NOMO-1 treated with dmso at 0.1 percent for 144 hours (cell line): ENCODE data around the gene KRTAP4-3.
"Not testable (repeated sequence)": the region's sequence is repeated elsewhere in the genome, so short reads cannot be mapped to it uniquely, and the experiment has no call there.

Experiments used
- DNase-seq: peaks from one replicate; lab custom pipeline; 2025; ENCODE audit not compliant: unreplicated experiment; lab: John Stamatoyannopoulos, UW

KRTAP4-3 gene

DNA sequence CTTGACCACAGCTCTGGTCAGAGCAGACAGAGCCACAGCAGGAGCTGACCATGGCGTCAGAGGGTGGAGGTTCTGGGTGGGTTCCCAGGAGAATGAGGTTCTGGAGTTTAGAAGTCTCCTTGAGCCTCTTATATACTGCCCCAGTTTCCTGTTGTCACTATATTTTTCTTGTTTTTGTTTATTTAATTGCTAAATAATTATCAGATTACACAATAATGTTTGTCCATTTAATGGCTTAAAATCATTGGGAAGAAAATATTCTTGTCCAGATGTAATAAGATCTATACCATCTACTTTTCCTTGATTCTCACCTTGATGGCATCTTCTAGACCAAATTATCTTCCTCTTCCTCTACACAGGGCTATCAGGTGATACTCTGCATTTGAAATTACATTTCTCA is at the start of gene KRTAP4-3:
TSS of gene KRTAP4-3 (minus strand) at position 101 of the 400 bp plus-strand sequence. CDS start at position 52, 49 bp downstream.
- DNase-seq = no peak

DNA sequence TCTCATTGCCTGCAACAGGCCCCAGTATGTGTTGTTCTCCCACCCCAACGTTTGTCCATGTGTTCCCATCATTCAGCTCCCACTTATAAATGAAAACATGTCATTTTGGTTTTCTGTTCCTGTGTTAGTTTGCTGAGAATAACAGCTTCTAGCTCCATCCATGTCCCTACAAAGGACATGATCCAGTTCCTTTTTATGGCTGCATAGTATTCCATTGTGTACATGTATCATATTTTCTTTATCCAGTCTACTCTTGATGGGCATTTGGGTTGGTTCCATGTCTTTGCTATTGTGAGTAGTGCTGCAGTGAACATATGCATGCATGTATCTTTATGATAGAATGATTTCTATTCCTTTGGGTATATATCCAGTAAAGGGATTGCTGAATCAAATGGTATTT is 47.7 kb upstream of the KRTAP4-3 start:
- no peak for DNase-seq

DNA sequence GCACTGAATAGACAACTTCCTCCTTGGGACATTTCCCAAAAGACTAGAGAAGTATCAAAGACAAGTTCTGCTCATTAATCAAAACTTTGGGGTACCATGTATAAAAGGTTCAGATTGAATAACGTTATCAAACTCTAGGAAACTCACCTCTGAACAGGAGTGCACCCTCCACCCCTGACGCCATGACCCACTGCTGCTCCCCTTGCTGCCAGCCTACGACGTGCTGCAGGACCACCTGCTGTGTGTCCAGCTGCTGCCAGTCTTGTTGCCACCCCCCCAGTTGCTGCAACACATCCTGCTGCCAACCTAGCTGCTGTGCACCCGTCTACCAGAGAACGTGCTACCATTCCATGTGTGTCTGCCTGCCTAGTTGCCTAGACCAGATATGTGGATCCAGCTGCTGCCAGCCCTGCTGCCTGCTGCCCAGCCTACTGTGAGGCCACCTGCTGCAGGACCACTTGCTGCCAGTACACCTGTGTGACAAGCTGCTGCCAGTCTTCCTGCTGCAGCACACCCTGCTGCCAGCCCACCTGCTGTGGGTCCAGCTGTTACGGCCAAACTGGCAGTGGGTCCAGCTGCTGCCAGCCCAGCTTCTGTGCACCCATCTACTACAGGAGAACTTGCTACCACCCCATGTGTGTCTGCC is 44.6 kb upstream of the KRTAP4-3 start:
- DNase-seq = no peak

DNA sequence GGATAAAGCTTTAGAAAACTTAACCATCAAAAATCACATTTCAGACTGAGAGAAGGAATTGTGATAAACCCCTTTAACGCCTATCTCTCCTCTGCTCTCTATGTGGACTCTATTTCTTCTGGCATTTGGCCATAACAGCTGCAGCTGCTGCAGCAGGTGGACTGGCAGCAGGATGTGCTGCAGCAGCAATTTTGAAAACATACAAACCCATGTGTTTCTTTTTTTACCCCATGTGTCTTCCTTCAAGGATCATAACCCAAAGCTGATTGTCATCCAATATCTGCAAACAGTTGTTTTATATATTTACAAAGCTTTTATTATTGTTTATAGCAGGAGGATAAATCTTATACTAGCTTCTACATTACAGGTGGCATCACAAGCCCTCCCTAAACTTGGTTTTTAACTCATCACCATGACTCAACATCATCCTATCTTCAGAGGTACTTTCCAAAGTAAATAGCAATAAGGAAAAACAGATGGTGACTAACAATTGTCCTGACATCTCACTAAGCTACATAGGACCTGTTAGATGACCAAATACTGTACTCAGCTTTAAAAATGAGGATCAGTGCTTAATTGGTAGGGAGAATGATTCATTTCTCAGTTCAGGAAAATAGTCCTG is 43.9 kb upstream of the KRTAP4-3 start:
- no peak for DNase-seq

DNA sequence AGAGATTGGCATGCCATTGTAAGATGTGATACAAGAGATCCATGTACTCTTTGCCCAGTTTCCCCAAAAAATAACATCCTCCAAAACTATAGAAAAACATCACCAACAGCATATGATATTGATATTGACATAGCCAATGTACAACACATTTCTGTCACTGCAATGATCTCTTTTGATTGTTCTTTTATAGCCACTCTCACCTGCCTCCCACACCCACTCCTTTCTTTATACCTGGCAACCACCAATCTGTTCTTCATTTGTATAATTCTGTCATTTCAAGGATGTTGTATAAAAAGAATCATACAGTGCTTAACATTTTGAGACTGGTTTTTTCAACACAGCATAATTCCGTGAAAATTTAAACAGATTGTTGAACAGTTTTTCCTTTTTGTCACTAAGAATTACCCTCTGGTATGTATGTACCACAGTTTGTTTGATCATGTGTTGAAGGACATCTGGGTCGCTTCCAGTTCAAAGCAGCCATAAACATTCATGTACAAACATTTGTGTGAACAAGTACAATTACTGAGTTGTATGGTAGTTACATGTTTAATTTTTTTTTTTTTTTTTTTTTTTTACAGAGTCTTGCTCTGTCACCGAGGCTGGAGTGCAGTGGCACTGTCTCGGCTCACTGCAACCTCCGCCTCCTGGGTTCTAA is 31.5 kb upstream of the KRTAP4-3 start:
- DNase-seq = no peak

DNA sequence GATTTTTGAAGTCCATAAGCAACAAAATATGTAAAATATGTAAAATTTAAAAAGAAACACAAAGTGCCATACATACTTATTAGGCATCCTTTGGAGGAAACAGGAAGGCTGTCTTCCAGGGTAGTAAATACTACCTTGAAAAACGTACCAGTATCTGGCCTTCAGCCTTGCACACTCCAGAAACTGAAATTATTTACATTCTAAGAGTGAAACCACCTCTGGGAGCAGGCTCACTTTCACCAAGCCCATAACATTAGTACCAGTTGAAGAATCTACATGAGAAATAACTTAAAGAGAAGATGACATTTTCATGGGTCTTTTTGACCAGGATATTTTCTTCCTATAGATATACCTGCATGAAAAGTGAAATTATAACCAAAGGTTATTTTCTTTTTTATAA is 28.0 kb upstream of the KRTAP4-3 start:
- DNase-seq = no peak

DNA sequence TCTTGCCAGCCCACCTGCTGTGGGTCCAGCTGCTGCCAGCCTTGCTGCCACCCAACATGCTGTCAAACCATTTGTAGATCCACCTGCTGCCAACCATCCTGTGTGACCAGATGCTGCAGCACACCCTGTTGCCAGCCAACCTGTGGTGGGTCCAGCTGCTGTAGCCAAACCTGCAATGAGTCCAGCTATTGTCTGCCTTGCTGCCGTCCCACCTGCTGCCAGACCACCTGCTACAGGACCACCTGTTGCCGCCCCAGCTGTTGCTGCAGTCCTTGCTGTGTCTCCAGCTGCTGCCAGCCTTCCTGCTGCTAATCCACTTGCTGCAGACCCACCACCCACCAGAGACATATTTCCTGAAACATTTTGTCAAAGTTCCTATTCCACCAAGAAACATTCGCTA is 22.3 kb upstream of the KRTAP4-3 start:
- no peak for DNase-seq

DNA sequence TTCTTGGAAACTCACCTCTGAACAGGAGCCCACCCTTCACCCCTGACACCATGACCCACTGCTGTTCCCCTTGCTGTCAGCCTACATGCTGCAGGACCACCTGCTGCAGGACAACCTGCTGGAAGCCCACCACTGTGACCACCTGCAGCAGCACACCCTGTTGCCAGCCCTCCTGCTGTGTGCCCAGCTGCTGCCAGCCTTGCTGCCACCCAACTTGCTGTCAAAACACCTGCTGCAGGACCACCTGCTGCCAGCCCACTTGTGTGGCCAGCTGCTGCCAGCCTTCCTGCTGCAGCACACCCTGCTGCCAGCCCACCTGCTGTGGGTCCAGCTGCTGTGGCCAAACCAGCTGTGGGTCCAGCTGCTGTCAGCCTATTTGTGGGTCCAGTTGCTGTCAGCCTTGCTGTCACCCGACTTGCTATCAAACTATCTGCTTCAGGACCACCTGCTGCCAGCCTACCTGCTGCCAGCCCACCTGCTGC is 21.9 kb upstream of the KRTAP4-3 start, which contains the start of gene KRTAP9-1:
TSS of gene KRTAP9-1 (plus strand) at position 51 of the 482 bp plus-strand sequence. CDS start at position 51, 0 bp downstream.
- not testable (repeated sequence) for DNase-seq

DNA sequence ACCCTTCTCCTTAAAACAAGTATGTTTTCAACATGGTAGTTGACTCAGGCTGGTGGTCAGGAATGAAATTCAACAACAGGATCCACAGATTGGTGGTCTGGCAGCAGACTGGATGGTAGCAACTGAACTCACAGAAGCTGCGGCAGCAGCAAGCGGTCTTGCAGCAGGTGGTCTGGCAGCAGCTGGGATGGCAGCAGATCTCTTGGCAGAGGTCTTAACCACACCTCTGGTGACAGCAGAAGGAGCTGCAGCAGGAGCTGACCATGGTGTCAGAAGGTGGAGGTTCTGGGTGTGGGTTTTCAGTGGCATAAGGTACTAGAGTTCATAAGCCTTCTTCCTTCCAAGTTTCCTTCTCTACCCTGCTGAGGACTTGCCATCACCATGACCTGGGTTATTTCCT is 18.9 kb upstream of the KRTAP4-3 start:
- no peak for DNase-seq

DNA sequence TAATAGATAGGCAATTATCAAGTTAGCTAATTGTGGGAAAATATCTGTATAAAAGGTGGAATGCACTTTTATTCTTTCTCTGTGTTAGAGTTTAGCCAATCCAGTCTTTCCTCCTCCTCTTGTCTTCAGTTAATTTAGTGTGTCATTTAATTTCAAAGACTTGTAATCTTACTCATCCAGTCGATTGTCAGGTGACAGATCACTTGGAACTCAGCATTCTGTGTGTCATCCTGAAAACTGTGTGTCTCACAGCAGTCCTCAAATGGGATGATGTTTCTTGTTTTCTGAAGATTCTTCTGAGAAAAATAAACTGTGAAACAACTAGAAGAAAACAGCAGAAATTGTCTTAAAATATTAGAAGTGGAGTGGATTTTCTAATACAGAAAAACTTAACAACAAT is 17.0 kb upstream of the KRTAP4-3 start:
- no peak for DNase-seq

DNA sequence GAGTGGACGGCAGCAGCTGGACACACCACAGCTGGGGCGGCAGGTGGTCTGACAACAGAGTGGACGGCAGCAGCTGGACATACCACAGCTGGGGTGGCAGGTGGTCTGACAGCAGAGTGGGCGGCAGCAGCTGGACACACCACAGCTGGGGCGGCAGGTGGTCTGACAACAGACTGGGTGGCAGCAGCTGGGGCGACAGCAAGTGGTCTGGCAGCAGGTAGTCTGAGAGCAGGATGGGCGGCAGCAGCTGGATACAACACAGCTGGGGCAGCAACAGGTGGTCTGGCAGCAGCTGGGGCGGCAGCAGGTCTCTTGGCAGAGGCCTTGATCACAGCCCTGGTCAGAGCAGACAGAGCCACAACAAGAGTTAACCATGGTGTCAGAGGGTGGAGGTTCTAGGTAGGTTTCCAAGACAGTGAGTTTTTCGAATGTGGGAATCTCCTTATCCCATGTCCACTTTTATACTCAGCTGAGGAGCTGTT is 16.5 kb upstream of the KRTAP4-3 start, which contains the start of gene KRTAP4-1:
TSS of gene KRTAP4-1 (minus strand) at position 432 of the 482 bp plus-strand sequence. CDS start at position 375, 57 bp downstream.
- no peak for DNase-seq

DNA sequence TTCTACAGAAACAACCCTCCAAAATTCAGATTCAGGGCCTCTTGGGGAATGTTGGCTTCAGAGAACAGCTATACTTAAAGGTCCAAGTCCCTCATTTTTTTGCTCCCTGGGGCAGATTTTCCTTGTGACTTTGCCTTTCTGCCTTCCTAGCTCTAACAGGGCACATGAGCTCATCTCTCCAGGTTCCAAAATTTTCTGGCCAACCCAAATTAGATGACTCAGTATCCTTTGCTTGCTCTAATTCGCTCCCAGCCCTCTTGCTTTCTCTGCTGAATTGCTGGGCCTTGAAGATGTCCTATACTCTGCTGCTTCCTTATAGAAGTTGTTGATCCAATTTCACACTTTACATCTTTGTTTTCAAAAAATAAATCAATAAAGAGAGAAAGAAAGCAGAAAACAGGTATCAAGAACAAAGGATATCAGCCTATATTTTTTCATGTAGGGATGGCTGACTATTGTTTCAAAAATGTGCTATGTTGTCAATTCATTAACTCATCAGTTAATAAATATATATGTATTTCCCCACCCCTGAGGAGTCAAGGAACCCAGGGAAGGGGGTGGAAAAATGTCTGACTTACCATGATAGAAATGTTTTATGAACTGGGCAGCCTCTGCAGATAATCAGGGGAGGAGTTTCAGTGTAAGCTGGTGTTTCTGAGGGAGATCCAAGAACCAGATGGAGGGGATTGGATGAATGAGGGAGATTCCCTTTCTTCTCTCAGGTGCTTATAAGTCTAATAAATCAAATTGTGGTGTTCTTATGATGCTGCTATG is 11.0 kb upstream of the KRTAP4-3 start:
- no peak for DNase-seq

DNA sequence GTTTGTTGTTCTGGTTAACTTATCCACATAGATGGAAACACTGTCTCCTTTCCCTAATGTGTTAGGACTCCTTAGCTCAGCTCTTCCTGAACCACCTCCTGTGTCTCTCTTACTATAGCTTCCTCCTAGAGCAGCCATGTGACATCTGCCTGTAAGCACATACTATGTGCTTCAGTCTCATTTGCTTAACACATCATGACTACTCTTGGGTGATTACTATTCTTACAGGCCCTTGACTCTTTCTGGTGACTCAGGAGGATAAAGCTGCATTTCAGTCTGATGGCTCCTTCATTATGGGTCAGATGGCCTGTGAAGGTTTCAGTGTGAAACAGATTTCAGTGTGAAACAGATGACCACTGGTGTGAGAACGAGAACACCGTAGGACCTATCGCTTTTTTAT is 10.3 kb upstream of the KRTAP4-3 start:
- no peak for DNase-seq

DNA sequence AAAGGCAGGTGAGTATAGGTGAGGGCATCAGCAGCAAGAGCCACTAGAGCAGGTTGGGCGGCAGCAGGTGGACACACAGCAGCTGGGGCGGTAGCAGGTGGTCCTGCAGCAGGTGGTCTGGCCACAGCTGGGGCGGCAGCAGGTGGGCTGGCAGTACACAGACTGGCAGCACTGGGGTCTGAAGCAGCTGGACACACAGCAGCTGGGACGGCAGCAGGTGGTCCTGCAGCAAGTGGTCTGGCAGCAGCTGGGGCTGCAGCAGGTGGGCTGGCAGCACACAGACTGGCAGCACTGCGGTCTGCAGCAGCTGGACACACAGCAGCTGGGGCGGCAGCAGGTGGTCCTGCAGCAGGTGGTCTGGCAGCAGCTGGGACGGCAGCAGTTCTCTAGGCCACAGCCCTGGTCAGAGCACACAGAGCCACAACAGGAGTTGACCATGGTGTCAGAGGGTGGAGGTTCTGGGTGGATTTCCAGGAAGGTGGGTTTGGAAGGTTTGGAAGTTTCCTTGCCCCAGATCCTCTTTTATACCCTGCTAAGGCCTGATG is 9.8 kb upstream of the KRTAP4-3 start, which contains the start of gene KRTAP4-2:
TSS of gene KRTAP4-2 (minus strand) at position 495 of the 545 bp plus-strand sequence. CDS start at position 438, 57 bp downstream.
- DNase-seq = no peak

DNA sequence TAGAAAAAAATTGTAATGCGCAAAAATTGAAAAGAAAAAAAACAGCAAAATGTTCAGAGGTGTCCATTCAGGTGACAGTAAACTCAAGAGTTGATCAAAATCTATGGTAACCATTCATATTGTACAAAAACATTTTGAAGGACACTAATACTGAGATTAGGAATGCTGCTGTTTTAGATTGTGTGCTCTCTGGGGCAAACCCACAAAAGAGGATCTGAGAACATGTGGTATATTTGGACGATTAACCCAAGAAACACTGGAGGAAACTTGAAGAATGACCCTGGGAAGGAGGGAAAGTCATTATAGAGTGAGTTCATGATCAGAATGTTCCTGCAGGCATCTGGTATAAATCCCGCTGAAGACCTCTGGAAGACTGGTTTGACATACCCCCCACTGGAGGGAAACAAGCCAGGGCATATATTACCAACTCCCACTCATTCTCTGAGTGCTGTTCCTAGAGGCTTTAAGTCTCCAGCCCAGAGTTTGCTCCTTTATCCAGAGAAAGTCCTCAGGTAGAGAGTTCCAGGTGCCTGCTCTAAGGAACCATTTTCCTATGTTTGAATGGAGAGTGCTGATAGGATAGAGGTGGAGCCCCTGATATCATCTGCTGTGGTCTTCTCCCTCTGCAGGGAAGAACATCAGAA is 8.8 kb upstream of the KRTAP4-3 start:
- no peak for DNase-seq

DNA sequence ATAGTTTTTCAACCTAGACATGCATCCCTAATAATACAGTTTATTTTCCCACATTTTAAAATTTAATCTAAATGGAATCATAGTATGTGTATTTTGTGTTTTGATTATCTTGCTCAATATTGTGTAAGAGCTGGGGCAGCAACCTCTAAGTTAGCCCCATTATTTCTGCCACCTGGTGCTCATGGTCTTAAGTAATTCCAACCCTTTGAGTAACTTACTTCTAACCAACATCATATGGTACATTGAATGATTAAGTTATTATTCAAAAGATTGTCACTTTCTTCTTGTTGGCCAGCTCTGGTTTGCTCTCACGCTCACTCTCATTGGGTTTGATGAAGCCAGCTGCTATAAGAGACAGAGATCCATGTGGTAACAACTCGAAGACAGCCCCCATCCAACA is 3.9 kb upstream of the KRTAP4-3 start:
- no peak for DNase-seq

DNA sequence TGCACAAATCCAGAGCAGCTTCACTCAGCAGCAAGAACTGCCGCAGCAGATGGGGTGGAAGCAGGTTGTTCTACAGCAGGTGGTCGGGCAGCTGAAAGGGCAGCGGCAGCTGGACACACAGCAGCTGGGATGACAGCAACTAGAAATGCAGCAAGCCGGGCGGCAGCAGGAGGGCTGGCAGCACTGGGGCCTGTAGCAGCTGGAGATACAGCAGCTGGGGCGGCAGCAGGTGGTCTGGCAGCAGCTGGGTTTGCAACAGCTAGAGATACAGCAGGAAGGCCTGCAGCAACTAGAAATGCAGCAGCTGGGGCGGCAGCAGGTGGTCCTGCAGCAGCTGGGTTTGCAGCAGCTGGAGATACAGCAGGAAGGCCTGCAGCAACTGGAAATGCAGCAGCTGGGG is 460 bp downstream of the KRTAP4-3 start:
- DNase-seq = no peak

DNA sequence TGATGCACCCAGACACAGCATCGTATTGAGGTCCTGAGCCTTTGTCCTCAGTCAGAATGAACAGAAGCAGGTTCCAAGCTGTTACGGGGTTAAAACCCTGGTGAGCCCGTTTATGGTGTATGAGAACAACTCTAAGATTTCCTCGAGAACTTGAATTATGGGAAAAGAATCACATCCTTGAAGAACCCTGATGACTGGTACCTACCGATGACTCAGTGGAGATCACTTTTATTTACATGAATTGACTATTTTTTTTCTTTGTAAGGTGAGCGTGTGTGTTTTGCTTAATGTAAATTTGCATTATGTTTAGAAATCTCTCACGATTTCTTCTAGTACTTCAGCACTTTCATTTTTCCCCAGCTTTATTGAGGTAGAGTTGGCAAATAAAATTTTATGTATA is 4.2 kb downstream of the KRTAP4-3 start:
- DNase-seq = no peak

DNA sequence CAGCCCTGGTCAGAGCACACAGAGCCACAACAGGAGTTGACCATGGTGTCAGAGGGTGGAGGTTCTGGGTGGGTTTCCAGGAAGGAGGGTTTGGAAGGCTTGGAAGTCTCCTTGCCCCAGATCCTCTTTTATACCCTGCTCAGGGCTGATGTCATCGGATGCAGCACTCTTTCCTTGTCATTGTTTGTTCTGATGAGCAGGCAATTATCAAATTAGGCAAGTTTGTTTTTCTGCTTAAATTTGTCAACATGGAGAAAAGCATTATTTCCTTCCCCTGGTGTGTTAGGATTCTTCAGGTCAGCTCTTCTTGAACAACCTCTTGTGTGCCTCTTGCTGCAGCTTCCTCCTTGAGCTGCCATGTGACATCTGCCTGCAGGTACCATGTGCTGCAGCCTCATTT is 7.4 kb downstream of the KRTAP4-3 start, which contains the start of gene KRTAP4-4:
TSS of gene KRTAP4-4 (minus strand) at position 101 of the 400 bp plus-strand sequence. CDS start at position 44, 57 bp downstream.
- no peak for DNase-seq

DNA sequence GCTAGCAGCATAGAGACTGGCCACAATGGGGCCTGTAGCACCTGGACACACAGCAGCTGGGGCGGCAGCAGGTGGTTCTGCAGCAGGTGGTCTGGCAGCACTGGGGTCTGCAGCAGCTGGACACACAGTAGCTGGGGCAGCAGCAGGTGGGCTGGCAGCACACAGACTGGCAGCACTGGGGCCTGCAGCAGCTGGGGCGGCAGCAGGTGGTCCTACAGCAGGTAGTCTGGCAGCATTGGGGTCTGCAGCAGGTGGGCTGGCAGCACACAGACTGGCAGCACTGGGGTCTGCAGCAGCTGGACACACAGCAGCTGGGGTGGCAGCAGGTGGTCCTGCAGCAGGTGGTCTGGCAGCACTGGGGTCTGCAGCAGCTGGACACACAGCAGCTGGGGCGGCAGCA is 7.8 kb downstream of the KRTAP4-3 start:
- not testable (repeated sequence) for DNase-seq
